HG03442 (cell line): ENCODE measurements around the gene FBXO31.
"Not testable (repeated sequence)": the region's sequence is repeated elsewhere in the genome, so short reads cannot be mapped to it uniquely, and the experiment has no call there.

Source experiments
- ATAC-seq: cut with Tn5 transposase; IDR thresholded peaks from one replicate; pipeline ENCODE4 v1.9.1; 2021; ENCODE audit warnings: mild to moderate bottlenecking, moderate library complexity; ENCODE audit not compliant: unreplicated experiment

The FBXO31 gene

DNA sequence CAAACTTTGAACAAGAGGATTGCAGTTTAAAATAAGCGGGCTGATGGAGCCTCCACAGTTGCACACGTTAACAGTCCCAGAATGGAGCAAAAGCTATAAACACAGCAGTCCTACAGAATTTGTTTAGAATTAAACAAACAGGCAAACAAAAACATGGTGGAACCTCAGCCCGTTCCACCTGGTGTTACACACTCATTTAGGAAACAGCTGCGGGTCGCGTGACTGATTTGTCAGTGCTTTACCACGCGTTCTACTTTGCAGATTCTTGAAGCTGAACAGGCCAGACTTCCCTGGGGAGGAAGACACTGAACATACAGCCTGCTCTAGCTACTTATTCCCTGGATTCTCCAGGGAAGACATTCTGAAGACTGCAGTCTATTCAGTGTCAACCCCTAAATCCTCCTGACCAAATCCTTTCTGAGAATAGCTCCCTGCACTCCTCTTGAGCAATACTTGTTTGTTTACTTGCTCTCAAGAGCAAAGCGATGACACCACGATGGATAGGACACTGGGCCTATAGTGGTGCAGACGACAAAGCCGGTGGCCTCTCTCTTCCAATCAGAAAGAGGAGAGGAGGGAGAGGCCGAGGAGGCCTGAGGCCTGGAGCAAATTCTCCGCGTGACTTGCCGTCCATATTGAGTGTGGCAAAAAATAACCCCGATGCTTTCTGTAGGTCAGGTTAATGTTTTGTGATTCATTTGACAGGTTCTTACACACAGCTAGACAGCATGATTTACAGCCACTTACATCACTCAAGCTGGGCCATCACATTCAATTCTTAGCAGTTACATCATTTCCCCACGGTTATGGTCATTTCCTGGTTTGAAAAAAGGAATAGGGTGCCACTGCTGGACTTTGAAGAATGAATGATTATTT is 4.6 kb upstream of the FBXO31 start:
- peak; percentile 37 for ATAC-seq

GRCh38 chr16:87384875-87385167 is 1.2 kb upstream of the FBXO31 start:
- ATAC-seq = not testable (repeated sequence)

- peak; percentile 3 for ATAC-seq
These were observed 742 bp upstream of the FBXO31 start for GRCh38 chr16:87384162-87384874.

DNA sequence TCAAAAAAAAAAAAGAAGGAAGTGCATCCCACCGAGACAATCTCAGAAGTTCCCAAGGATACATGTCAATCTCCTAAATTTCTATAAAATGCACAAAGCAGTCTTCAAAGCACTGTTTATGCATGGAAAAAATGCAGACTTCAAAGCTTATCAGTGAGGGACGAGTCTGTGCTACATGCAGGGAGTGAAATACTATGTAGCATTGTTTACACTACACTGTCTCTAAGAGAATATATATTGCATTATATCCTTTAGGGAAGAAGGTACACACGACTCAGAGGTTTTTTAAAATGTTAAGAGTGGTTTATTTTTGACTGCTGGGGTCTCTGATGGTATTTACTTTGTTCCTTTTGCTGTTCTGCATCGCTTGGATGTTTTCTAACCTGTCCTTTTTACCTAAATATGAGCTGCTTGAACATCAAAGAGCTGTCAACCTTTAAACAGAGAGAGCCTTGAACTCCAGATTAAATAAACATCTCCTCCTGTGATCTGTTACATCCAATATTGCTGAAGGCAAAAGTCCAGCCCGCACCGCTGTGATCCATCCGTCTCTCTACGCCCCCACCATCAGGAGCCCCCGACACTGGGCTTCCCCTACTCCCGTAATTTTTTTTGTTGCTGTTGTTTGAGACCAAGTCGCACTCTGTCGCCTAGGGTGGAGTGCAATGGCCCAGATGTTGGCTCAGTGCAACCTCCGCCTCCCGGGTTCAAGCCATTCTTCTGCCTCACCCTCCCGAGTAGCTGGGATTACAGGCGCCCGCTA is 1.4 kb downstream of the FBXO31 start:
- no peak for ATAC-seq

DNA sequence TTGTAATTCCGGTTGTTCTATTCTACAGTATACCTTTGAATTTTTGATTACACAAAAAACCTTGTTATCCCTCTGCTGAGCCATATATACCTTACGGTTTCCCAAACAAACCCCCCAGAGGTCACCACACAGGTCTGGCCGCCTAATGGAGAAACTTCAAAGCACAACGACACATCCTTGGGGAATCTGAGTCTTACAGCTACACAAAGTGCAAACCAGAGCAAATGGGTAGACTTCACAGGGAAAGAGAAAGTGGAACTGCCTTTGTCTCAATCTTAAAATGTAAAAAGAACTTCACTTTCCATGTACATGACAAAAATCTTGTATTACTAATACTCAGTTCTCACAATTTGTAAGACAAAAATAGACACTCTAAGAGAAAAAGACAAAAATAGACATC is 2.7 kb downstream of the FBXO31 start:
- no peak for ATAC-seq

- no peak for ATAC-seq
These were observed 3.2 kb downstream of the FBXO31 start for GRCh38 chr16:87380403-87380802.

GRCh38 chr16:87379312-87379752 is 4.2 kb downstream of the FBXO31 start:
- ATAC-seq = not testable (repeated sequence)

- ATAC-seq = no peak
These were observed 6.9 kb downstream of the FBXO31 start for GRCh38 chr16:87376660-87377059.

GRCh38 chr16:87375426-87376135 is 8.0 kb downstream of the FBXO31 start:
- ATAC-seq = no peak

GRCh38 chr16:87374313-87374712 is 9.3 kb downstream of the FBXO31 start:
- no peak for ATAC-seq

- ATAC-seq = no peak
These were observed 11.3 kb downstream of the FBXO31 start for GRCh38 chr16:87372305-87372704.

GRCh38 chr16:87371261-87371866 is 12.2 kb downstream of the FBXO31 start:
- no peak for ATAC-seq

GRCh38 chr16:87369796-87370719 is 13.5 kb downstream of the FBXO31 start:
- ATAC-seq = no peak

GRCh38 chr16:87369117-87369765 is 14.3 kb downstream of the FBXO31 start:
- ATAC-seq = no peak

DNA sequence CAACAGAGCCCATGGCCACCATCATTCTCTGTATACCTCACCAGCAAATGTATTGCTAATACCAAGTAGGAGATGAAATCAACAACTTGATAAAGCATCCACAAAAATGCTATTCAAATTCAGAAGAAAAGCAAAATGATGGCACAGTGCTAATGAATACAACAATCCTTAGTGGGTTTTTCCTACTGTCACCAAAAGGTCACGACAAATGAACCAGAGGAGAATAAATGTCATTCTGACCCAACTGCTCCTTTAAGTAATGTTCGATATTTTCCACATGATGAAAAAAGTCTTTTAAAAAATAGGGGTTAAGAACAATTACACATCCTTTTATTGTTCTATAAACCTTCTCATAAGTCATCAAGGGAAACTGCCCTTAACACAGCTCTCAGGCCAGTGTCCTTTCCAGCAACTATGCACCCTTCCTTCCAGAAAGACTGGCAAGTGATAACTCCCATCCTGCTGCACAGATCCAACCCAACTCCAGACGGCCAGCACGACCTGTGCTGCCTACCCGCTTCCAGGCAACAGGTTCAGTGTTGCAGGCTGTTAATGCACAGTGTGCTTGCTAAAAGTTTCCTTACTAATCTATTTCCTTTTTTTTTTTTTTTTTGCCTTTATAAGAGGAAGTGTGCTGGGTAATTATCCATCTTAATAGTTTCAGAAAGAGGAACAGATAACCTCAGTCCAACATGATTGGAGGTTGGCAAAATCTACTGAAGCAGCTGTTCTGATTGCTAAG is 15.4 kb downstream of the FBXO31 start:
- no peak for ATAC-seq

- ATAC-seq = no peak
These were observed 16.0 kb downstream of the FBXO31 start for GRCh38 chr16:87367529-87367928.

DNA sequence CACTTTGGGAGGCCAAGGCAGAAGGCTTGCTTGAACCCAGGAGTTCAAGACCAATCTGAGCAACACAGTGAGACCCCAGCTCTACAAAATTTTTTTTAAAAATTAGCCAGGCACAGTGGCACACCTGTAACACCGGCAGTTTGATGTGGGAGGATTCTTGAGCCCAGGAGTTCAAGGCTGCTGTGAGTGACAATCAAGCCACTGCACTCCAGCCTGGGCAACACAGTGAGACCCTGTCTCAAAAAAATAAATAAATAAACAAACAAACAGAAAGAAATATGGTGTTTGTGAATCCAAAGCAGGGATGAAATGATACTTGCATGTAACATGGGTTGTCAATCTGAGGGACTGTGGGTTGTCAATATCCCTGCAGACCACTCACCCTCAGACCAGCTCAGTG is 16.6 kb downstream of the FBXO31 start:
- ATAC-seq = no peak

GRCh38 chr16:87366288-87366687 is 17.3 kb downstream of the FBXO31 start:
- no peak for ATAC-seq
